Body of pancreas (tissue), 4 donors: ENCODE results near the gene IFT27.

Experiments
- CTCF ChIP-seq, 7 experiments: fragments of 450-650 bp in 4 of 7; fragments of 200-600 bp in 3 of 7; sonication (generic) in 3 of 7; IDR thresholded peaks; one replicate each; pipeline ENCODE4 v1.5.1; 2016 to 2019; ENCODE audit warnings: antibody characterized with exemption in 7 of 7
- POLR2A ChIP-seq, 3 donors: fragments of 450-650 bp; IDR thresholded peaks; one replicate each; pipeline ENCODE4 v1.6.1; 2016; ENCODE audit warnings: antibody characterized with exemption in 3 of 3, mild to moderate bottlenecking in 2 of 3

GRCh38 chr22:36739185-36739584 is 36.7 kb downstream of the IFT27 start:
- no peak for TF ChIP-seq POLR2A (IDR thresholded peaks at IDR 0.05)
- TF ChIP-seq CTCF (IDR thresholded peaks at IDR 0.05), result no peak
